ENCODE measurements around the gene RFNG.

DNA sequence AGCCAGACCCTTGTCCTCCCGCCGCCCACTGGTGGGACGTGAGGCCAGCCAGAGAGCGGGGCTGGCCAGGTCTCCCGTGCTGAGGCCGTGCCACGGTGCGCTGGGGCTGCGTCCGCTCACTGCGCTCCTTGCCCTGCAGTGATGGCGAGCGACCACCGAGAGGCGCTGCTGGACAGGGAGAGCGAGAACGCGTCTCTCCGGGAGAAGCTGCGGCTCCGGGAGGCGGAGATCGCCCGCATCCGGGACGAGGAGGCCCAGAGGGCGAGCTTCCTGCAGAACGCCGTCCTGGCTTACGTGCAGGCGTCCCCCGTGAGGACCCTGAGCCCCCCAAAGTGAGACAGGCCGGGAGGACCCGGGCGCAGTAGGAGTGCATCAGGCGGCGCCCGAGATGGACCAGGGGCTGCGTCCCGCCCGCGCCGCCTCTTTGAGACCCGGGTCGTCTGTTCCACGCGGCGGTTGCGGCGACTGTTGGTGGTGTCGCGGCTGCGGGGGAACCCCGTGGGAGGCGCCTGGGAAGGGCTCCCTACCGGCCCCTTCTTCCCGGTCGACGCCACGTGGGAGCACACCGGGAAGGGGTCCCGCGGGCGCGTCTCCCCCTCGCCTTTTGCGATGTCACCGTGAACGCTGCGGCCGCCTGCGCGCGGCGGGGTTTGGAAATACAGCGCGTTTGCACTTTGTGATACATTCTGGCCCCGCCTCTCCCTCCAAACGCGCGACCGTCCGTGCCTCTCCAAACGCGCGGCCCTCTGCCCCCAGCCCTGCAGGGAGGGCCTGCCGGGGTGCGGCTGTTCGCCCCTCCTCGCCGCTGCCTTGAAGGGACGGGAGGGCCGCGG lies 20.9 kb downstream of the RFNG start:
- TF ChIP-seq, protein P1, sequence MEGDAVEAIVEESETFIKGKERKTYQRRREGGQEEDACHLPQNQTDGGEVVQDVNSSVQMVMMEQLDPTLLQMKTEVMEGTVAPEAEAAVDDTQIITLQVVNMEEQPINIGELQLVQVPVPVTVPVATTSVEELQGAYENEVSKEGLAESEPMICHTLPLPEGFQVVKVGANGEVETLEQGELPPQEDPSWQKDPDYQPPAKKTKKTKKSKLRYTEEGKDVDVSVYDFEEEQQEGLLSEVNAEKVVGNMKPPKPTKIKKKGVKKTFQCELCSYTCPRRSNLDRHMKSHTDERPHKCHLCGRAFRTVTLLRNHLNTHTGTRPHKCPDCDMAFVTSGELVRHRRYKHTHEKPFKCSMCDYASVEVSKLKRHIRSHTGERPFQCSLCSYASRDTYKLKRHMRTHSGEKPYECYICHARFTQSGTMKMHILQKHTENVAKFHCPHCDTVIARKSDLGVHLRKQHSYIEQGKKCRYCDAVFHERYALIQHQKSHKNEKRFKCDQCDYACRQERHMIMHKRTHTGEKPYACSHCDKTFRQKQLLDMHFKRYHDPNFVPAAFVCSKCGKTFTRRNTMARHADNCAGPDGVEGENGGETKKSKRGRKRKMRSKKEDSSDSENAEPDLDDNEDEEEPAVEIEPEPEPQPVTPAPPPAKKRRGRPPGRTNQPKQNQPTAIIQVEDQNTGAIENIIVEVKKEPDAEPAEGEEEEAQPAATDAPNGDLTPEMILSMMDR (IDR thresholded peaks at IDR 0.05), result peak; percentile 90 to 94
- TF ChIP-seq EP300 (IDR thresholded peaks at IDR 0.05), result no peak

Data from suprapubic skin (tissue), 3 donors.